Globus pallidus (tissue), 1 donor: Measurements from ENCODE around the gene GET4.
A peak's percentile ranks its signal among the peaks of the same experiment; 100 is the strongest.
"Not testable (repeated sequence)": the region's sequence is repeated elsewhere in the genome, so short reads cannot be mapped to it uniquely, and the experiment has no call there.

Experiments used
- DNase-seq: peaks from one replicate; pipeline ENCODE4 v3.0.0-alpha.2; 2015; ENCODE audit warnings: low spot score

Gene GET4

GRCh38 chr7:871900-872537, 4.3 kb upstream of the GET4 start:
- no peak for DNase-seq

GRCh38 chr7:872685-873084, 3.7 kb upstream of the GET4 start:
- not testable (repeated sequence) for DNase-seq

- peak; percentile 85 for DNase-seq
Measured at GRCh38 chr7:873367-874002, 2.9 kb upstream of the GET4 start.

GRCh38 chr7:874031-874749, 2.2 kb upstream of the GET4 start:
- no peak for DNase-seq

DNA sequence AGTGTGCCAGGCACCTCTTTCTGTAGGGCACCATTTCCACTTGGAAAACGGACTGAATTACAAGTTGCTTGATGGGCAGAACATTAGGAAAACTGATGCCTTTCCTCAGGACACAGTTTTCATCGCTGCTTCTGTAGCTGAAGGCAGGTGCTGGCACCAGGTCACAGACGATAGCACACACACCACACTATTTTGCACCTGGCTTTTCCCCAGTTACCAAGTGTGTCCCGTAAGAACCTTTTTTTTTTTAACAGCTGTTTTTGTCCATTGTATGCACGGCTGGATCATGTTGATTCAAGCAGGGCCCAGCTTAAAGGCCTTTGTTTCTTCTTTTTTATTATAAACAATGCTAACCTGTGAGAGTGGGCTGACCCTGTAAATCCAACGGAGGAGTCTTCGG, 1.3 kb upstream of the GET4 start:
- no peak for DNase-seq

DNA sequence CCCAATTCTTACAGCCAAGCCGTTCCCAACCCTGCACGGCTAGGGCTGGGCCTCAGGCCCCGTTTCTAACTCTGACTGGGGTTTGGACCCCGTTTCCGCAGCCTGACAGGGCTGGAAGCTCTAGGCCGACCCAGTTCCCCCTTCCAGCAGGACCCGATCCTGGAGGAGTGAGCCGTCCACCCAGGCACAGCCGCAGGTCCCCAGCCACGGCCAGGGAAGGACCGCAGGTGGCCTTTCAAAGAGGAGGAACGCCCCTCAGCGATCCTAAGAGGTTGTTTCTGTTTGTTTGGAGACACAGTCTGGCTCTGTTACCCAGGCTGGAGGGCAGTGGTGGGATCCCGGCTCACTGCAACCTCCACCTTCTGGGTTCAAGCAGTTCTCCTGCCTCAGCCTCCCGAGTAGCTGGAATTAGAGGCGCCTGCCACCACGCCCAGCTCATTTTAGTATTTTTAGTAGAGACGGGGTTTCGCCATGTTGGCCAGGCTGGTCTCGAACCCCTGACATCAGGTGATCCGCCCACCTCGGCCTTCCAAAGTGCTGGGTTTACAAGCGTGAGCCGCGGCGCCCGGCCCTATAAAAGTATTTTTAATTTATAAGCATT, 778 bp upstream of the GET4 start:
- DNase-seq: no peak

DNA sequence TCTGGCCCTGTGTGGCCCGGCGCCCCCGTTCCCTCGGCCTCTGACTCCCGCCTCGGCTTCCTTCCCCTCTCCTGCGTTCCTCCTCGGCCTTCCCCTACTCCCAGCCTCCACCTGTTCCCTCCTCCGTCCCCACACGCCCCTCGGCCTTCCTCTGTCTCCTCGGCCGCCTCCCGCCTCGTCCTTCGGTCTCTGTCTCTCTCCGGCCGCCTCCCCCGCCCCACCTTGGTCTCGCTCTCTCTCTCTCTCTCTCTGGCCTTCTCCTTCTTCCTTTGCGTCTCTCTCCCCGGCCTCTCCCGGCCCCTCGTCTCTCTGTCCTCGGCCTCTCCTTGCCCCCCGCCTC, 588 bp downstream of the GET4 start:
- no peak for DNase-seq

- DNase-seq: no peak
Measured at GRCh38 chr7:877312-878232, 1.2 kb downstream of the GET4 start.

GRCh38 chr7:879093-879492, 2.7 kb downstream of the GET4 start:
- DNase-seq: no peak

DNA sequence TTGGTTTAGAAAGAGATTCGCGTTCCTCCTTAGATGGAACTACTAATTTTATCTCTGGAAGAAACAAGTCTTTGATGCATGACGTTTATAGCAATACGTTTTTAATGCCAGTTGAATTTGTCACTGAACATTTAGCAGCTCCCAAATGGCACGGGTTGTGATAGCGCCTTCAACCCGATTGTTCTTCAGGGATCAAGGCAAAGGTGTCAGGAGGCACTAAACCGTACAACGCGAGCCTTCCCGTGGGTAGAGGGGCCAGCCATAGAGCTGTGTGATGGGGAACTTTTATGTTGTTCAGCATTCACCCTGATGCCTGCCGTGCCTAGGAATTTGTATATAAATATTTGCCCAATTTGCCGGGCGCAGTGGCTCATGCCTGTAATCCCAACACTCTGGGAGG, 3.4 kb downstream of the GET4 start:
- no peak for DNase-seq

DNA sequence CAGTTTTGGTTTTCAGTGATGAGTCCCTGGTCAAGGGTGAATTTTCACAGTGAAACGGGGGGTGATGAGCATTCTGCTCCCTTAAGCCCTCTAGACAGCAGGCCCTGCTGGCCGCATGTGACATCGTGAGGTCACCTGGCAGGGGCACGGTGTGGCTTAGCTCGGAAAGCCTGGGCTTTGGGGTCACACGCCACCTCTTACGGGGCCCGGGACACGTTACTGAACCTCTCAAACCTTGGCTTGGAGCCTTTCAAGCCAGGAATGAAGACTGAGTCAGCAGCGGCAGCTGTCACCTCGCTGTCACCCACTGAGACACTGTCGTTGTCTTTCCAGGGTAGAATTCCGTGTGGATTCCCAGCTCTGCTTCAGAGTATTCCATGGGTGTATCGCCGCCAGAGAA, 4.1 kb downstream of the GET4 start:
- no peak for DNase-seq

- no peak for DNase-seq
Measured at GRCh38 chr7:881441-882234, 5.3 kb downstream of the GET4 start.

DNA sequence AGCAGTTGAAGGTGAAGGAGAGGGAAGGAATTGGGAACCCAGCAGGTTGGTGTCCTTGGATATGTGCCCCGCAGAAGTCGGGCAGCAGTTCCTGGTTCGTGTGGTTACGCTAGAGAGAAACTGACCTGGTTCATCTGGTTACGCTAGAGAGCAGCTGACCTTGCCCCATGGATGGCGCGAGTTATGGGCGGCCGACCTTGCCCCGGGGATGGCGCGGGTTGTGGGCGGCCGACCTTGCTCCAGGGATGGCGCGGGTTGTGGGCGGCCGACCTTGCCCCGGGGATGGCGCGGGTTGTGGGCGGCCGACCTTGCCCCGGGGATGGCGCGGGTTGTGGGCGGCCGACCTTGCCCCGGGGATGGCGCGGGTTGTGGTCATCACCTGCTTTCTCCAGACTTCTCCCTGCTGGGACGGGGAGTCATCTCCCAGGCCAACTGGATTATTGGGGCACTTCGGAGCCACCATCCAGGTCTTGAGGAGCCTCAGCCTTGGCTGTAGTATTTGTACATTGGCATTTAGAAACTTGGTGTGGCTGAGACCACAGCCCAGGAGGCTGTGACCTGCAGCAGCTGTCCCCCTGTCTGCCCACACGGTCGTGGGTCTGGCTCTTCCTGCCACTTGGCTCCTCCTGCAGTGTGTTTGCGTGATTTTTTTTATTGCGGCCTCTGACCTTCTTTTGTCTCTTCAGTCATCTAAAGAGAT, 6.1 kb downstream of the GET4 start:
- DNase-seq: no peak

DNA sequence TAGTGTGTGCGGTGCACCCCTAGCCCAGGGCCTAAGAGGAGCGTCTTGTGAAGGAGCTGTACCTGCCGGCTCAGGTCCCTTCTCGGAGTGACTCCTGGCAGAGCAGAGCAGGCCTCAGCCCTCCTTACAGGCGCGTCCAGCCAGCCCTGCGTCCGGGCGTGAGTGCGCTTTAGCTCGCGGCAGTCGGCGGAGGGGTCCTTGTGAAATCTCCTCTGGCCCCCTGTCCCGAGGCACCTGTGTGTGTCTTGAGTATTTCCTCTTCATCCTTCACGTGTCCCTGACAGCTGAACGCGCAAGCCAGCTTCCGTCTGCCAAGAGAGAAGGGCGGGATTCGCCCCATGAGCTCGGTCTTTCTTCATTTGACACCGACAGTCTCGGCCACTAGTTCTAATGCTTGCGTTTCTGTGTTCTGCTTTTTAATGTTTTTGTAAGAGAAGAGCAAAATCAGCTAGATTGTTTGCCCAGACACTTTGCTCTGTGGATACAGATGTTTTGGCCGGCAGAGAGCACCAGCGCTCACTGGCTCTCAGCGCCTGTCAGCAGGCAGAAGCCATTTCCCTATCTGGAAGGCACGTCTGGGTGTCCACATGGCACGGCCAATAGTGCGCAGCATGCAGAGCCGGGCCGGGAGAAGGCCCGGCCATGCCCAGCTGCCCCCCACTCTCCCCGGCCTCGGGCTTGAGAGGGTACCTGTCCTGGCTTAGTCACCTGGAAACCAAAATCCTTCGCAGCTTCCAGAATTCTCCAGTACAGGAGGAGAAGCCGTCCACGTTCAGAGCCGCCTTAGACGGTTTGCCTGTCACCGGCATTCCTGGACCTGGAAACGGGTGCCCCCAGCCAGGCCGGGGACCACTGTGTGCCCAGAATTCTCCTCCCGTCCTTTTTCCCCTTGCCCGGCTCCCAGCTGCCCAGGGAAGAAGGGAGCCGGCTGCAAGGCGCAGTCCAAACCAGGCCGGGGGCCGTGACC, 7.0 kb downstream of the GET4 start:
- DNase-seq: peak; percentile 45

DNA sequence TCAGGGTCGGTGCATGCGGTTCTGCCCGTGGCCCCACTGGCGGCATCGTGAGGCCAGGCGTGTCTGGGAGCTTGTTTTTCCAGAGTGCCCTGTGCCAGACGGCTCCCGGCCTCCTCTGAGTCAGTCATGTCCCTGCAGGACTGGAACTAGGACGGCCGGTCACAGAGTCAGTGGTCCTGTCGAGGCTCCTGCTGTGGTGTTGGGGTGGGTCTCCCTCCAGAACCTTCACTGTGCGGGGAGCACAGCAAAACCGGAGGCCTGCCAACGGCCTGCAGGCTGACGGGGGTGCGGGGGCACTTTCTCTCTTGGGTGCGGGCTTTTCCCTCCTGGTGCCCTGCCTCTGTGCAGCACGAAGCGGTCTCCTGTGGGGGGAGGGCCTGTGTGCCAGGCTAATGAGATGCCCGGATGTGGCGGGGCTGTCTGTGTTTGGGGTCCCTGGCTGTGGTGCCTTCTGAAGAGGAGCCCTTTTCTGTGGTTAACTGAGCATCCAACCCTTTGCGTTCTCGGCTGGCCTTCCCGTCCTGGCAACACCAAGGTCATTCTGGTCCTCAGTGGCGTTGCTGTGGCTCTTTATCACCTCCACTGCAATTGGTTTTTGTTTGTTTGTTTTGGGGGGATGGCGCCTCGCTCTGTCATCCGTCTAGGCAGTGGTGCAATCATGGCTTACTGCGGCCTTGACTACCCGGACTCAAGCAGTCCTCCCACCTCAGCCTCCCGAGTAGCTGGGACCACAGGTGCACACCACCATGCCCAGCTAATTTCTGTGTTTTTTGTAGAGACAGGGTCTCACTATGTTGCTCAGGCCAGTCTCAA, 8.0 kb downstream of the GET4 start:
- DNase-seq: no peak

GRCh38 chr7:885261-885892, 9.0 kb downstream of the GET4 start:
- no peak for DNase-seq

DNA sequence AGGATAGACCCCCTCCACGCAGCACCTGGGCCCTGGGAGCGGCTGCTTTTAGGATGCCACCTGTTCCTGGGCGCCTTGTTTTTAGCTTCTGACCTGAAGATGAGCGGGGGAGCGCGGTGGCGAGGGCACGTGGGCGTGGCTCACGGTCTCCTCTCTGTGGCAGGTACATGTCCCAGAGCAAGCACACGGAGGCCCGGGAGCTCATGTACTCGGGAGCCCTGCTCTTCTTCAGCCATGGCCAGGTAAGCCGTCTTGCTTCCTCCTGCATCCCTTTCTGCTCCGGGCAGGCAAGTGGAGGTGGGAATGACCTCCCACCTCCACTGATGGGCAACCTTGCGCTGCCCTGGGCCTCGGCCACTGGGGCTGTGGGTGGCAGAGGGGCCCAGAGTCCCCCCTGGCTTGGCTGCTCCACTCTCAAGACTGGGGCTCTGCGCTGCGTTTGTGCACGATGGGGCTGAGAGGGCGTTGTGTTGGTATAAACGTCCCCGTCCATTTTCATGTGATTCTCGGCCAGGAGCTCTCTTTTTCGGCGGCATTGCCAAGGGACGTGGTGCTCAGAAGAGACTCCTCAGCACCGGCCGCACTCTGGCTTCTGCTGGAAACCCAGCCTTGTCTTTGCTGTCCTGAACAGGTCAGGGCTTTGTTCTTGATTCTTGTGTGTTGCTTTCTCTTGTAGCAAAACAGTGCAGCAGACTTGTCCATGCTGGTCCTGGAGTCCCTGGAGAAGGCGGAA, 9.7 kb downstream of the GET4 start:
- DNase-seq: no peak
